Ectodermal cell (in vitro differentiated cells): ENCODE measurements around the gene USP24.

Experiments used
- H3K27ac ChIP-seq: 2 replicates; pipeline ENCODE4 v1.7.0; 2013; ENCODE audit warnings: mild to moderate bottlenecking, low read depth, low read length; ENCODE audit not compliant: insufficient read depth, poor library complexity, severe bottlenecking
- H3K27me3 ChIP-seq: 2 replicates; pipeline ENCODE4 v1.7.0; 2013; ENCODE audit warnings: mild to moderate bottlenecking, low read length; ENCODE audit not compliant: insufficient read depth, control insufficient read depth, poor library complexity, severe bottlenecking
- H3K36me3 ChIP-seq: one replicate; pipeline ENCODE4 v1.7.0; 2013; ENCODE audit warnings: low read length; ENCODE audit not compliant: control insufficient read depth, insufficient read depth
- H3K4me1 ChIP-seq: one replicate; pipeline ENCODE4 v1.7.0; 2013; ENCODE audit warnings: low read length; ENCODE audit not compliant: control insufficient read depth, insufficient read depth
- H3K4me3 ChIP-seq: 2 replicates; pipeline ENCODE4 v1.7.0; 2013; ENCODE audit warnings: low read depth, low read length, control low read depth; ENCODE audit not compliant: insufficient read depth
- H3K9me3 ChIP-seq: 2 replicates; pipeline ENCODE4 v1.7.0; 2013; ENCODE audit warnings: mild to moderate bottlenecking, low read length, moderate library complexity; ENCODE audit not compliant: control insufficient read depth
- WGBS, 2 experiments: methylation state at CpG; one replicate each; pipeline ENCODE4 v1.1.7; 2013; ENCODE audit warnings: missing lambda C conversion rate in 2 of 2; 5-methylcytosine and 5-hydroxymethylcytosine counted together

USP24 gene

DNA sequence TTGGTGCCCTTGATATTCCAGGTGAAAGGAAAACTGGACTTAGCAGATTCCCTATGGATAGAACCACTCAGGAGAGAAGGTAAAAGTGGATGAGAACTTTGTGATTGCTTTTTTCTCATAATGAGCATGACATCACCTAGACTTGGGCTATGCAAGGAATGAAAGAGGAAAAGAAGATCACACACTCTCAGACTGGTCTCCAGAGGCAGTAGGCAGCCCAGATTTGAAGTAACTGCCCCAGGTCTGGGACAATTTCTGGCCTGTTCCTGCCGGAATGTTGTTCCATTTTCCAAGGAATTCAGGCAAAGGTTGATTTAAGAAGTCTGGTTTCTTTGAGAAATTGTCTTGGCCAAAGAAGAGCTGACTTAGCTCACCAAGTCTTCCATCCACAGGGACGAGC, 31.7 kb upstream of the USP24 start:
- H3K4me1 ChIP-seq, result no peaks in the 10 kb centered on the region
- no peaks in the 10 kb centered on the region for H3K36me3 ChIP-seq
- H3K4me3 ChIP-seq, result no peak overlapping the region
- no peaks in the 10 kb centered on the region for H3K27me3 ChIP-seq
- no peaks in the 10 kb centered on the region for H3K9me3 ChIP-seq
- WGBS, 2 experiments, result 94 to 99% methylated on average over 2 of the region's 2 CpGs
- no peak overlapping the region for H3K27ac ChIP-seq

DNA sequence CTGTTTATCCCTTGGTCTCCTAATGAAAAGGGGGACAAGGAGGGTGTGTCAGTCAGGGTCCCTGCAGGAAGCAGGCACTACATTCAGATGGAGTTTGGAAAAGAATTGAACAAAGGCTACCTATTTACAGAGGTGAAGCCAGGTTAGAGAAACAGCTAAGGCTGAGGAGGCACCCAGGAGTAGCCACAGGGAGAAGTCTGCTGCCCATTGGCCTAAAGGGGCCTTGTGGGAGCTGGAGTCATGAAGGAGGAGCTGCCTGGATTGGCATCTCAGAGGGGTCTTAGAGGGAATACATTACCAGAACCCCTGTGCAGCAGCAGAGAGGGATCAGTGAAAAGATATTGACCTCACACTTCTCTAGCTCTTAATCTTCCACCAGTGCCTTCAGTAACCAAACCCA, 31.2 kb upstream of the USP24 start:
- no peaks in the 10 kb centered on the region for H3K4me1 ChIP-seq
- H3K27ac ChIP-seq, result no peak overlapping the region
- no peaks in the 10 kb centered on the region for H3K36me3 ChIP-seq
- H3K4me3 ChIP-seq, result no peak overlapping the region
- no peaks in the 10 kb centered on the region for H3K9me3 ChIP-seq
- H3K27me3 ChIP-seq, result no peaks in the 10 kb centered on the region

DNA sequence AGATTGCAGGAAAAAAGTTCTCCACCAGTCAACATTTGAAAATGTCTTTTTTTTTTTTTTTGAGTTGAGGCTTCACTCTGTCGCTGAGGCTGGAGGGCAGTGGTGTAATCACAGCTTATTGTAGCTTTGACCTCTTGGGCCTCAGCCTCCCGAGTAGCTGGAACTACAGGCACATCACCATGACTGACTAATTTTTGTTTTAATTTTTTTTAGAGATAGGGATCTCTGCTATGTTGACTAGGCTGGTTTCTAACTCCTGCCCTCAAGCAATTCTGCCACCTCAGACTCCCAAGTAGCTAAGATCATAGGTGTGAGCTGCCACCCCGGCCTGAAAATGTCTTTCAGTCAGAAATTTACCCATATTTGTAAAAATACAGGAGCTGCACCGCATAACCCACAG, 30.6 kb upstream of the USP24 start:
- WGBS, 2 experiments, result 88 to 92% methylated on average over 4 of the region's 4 CpGs

DNA sequence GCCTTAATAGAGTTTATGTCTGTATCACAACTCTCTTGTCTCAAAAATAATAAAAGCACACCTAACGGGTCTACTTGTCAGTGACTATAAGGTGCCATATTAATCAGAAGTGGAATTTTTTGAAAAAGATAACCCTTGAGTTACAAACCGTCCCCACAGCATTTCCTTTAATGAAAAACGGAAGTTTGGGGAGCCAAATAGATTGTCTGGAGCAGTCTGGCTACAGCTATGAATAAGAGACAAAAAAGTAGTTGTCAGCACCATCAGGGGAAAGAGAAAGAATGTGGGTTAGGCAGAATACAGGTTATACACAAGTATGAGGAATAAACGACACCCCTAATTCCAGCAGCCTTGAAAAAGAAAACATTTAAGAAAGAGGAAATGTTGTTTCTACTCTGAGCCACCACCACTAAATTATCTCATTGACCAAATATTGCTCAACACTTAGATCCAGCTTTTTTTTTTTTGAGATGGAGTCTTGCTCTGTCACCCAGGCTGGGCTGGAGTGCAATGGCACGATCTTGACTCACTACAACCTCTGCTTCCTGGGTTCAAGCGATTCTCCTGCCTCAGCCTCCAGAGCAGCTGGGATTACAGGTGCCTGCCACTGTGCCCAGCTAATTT, 29.4 kb upstream of the USP24 start:
- 93 to 94% methylated on average over 5 to 6 of the region's 6 CpGs for WGBS, 2 experiments
- Histone ChIP-seq H3K27ac (no peak overlapping the region), H3K36me3 (no peaks in the 10 kb centered on the region), H3K4me1 (no peaks in the 10 kb centered on the region), H3K27me3 (no peaks in the 10 kb centered on the region), H3K9me3 (no peaks in the 10 kb centered on the region), H3K4me3 (no peak overlapping the region)

More for the DNA sequence above, 30.6 kb upstream of the USP24 start:
- H3K36me3 ChIP-seq, result no peaks in the 10 kb centered on the region
- no peaks in the 10 kb centered on the region for H3K9me3 ChIP-seq
- H3K4me3 ChIP-seq, result no peak overlapping the region
- no peak overlapping the region for H3K27ac ChIP-seq
- H3K4me1 ChIP-seq, result no peaks in the 10 kb centered on the region
- H3K27me3 ChIP-seq, result no peaks in the 10 kb centered on the region

DNA sequence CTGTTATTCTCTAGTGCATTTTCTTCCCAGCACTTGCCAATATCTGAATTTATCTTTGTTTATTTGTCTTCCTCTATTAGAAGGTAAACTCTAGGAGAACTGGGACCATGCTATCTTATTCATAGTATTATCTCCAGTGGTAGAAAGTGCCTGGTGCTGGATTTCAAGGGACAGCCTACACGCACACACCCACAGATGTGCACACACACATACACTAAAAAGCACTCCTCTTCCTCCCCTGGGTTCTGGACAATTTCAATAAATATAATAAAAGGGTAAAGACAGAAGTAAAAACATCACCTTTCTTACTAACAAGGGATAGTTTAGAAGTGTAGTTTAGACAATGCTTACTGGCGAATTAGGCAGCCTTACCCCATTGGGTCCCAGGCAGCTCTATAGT, 28.5 kb upstream of the USP24 start:
- H3K4me3 ChIP-seq, result no peak overlapping the region
- no peaks in the 10 kb centered on the region for H3K9me3 ChIP-seq
- no peak overlapping the region for H3K27ac ChIP-seq
- H3K36me3 ChIP-seq, result no peaks in the 10 kb centered on the region
- WGBS, 2 experiments, result 97 to 100% methylated on average over 2 of the region's 2 CpGs
- H3K27me3 ChIP-seq, result no peaks in the 10 kb centered on the region
- no peaks in the 10 kb centered on the region for H3K4me1 ChIP-seq

DNA sequence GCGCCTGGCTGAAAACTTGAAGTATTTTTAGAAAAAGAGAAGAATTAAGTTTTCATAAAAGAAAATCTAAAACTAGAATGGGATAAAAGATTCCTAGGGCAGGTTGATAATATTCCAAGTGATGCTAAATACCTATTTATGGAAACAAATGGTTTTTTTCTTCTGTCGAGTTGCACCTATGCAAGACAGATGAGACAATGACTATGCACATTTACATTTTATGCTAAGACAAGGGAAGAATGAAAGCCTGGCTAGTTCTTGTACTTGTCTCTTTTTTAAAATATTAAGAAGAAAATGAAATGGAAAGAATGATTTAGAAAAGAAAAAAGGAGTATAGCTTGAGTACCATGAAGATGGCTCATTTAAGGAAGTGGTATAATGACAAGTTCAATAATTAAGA, 24.4 kb upstream of the USP24 start:
- Histone ChIP-seq H3K4me3 (no peak overlapping the region), H3K4me1 (no peaks in the 10 kb centered on the region), H3K9me3 (no peaks in the 10 kb centered on the region), H3K27ac (no peak overlapping the region), H3K36me3 (no peaks in the 10 kb centered on the region), H3K27me3 (no peaks in the 10 kb centered on the region)
- WGBS, 2 experiments, result 93 to 94% methylated on average over 1 to 2 of the region's 2 CpGs

DNA sequence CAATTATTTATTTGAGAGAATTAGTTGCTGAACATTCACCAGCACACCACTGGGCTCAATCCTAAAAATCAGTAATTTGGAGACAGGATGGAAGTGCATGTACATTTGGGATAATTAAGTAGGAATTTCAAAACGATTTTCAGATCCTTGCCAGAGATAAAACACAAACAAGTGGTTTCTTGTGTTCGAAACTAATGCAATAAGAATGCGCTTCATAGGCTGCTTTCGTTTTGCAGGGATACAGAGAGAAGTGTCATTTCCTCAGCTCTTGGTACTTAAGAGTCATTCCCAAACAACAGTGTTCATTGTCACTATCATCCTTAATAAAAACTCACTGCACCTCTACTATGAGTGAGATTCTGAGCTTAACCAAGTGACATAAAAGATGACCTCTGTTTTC, 20.6 kb upstream of the USP24 start:
- WGBS, 2 experiments, result 89 to 90% methylated on average over 4 of the region's 4 CpGs
- H3K9me3 ChIP-seq, result no peaks in the 10 kb centered on the region
- H3K36me3 ChIP-seq, result no peaks in the 10 kb centered on the region
- H3K4me1 ChIP-seq, result no peaks in the 10 kb centered on the region
- no peak overlapping the region for H3K27ac ChIP-seq
- no peaks in the 10 kb centered on the region for H3K27me3 ChIP-seq
- no peak overlapping the region for H3K4me3 ChIP-seq

DNA sequence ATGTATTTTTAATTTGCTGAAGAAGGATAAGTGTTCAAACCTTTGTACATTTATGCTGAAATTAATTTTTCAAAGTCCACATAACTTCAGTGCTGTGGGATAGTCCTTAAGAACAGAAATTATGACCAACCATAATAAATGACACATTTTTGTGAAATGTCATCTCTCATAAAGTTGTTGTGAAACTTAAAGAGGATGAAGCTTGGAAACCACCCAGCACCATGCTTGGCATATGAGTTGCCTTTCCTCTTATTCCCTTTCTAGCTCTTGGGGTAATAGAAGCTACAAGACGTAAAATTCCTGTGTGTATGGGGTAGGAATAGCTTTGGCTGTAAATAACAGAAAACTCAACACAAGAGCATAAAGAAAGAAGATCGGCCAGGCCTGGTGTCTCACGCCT, 18.9 kb upstream of the USP24 start:
- H3K9me3 ChIP-seq, result no peaks in the 10 kb centered on the region
- H3K27ac ChIP-seq, result no peak overlapping the region
- no peaks in the 10 kb centered on the region for H3K36me3 ChIP-seq
- no peaks in the 10 kb centered on the region for H3K4me1 ChIP-seq
- H3K4me3 ChIP-seq, result no peak overlapping the region
- H3K27me3 ChIP-seq, result no peaks in the 10 kb centered on the region
- WGBS, 2 experiments, result 89 to 96% methylated on average over 3 of the region's 3 CpGs

DNA sequence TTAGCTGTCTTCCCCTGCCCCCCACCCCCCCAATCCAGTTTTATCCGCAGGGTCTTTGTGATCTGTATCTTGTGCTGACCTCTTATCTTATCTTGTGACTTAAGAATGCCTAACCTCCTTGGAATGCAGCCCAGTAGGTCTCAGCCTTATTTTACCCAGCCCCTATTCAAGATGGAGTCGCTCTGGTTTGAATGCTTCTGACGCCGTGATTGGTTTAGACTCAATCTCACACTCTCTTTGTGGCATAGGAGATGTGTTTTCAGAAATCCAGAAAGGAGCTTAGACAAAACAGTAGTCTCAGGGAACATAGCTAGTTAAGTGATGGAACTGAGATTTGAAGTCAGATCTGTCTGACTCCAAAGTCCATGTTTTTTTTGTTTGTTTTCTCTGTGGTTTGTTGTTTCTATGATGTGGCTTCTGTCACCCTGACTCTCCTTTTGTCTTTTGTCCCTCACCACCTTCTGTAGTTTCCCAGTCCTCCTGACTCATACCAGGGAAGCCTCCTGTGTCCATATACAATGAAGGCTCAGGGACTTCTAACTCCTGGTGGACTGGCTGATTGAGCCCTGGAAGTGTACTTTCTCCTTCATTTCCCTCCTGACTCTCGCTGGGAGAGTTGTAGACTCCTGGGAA, 18.1 kb upstream of the USP24 start:
- no peaks in the 10 kb centered on the region for H3K27me3 ChIP-seq
- WGBS, 2 experiments, result 80 to 88% methylated on average over 5 of the region's 5 CpGs
- no peak overlapping the region for H3K27ac ChIP-seq
- no peaks in the 10 kb centered on the region for H3K36me3 ChIP-seq
- H3K9me3 ChIP-seq, result no peaks in the 10 kb centered on the region
- H3K4me3 ChIP-seq, result no peak overlapping the region
- H3K4me1 ChIP-seq, result no peaks in the 10 kb centered on the region

DNA sequence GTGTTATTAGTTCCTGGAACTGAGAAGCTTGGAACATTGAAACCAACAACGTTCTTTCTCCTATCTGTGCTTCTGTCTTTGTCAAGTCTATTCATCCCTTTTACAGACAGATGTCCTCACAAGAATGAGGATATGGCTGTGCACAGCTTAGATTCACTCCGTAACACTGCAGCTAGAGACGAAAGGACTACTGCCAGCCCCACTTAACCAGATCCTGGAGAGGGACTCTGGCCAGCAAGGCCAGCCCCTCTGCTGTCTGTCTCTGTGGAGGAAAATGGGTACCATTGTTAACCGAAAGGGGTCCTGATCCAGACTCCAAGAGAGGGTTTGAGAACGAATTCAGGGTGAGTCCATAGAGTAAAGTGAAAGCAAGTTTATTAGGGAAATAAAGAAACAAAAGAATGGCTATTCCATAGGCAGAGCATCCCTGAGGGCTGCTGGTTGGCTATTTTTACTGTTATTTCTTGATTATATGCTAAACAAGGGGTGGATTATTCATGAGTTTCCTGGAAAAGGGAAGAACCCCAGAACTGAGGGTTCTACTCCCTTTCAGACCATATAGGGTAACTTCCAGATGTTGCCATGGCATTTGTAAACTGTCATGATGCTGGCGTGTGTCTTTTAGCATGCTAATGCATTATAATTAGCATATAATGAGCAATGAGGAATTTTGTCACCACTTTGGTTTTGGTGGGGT, 17.4 kb upstream of the USP24 start:
- no peaks in the 10 kb centered on the region for H3K4me1 ChIP-seq
- H3K9me3 ChIP-seq, result no peaks in the 10 kb centered on the region
- no peaks in the 10 kb centered on the region for H3K36me3 ChIP-seq
- no peaks in the 10 kb centered on the region for H3K27me3 ChIP-seq
- H3K4me3 ChIP-seq, result no peak overlapping the region
- H3K27ac ChIP-seq, result no peak overlapping the region
- 92 to 95% methylated on average over 5 to 6 of the region's 6 CpGs for WGBS, 2 experiments
